Activated T-cell treated with anti-CD3 and anti-CD28 coated beads for 4 hours (primary cell): ENCODE results near the gene MRM2.
A peak's percentile ranks its signal among the peaks of the same experiment; 100 is the strongest.

Experiments
- DNase-seq: peaks from one replicate; pipeline ENCODE4 v3.0.0-alpha.2; 2020

MRM2 gene

GRCh38 chr7:2245883-2246675 lies 4.1 kb upstream of the MRM2 start:
- no peak for DNase-seq

GRCh38 chr7:2244404-2244995 lies 2.5 kb upstream of the MRM2 start:
- no peak for DNase-seq

- DNase-seq: no peak
These were observed 1.5 kb upstream of the MRM2 start for GRCh38 chr7:2243458-2243857.

GRCh38 chr7:2242541-2243429 lies 780 bp upstream of the MRM2 start:
- peak; percentile 5 for DNase-seq

GRCh38 chr7:2239242-2239641 lies 2.8 kb downstream of the MRM2 start:
- DNase-seq: no peak

DNA sequence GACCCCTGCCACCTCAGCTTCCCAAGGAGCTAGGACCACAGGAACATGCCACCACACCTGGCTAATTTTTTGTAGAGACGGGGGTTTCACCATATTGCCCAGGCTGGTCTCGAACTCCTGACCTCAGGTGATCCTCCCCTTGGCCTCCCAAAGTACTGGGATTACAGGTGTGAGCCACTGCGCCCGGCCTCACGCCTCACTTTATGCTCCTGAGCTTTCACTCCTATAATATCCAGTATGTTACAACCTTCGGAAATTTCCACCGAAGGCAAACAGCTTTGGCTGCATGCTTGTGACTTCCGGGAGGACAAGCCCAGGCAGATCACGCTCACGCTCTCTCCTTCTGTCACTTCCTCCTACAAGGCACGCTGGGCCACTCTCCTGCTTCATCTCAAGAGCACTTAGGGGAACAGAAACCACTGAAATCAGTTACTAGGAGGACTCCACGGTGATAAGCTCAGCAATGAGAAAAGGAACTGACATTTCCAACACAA lies 4.8 kb downstream of the MRM2 start:
- no peak for DNase-seq

- no peak for DNase-seq
These were observed 8.1 kb downstream of the MRM2 start for GRCh38 chr7:2233926-2234325.

DNA sequence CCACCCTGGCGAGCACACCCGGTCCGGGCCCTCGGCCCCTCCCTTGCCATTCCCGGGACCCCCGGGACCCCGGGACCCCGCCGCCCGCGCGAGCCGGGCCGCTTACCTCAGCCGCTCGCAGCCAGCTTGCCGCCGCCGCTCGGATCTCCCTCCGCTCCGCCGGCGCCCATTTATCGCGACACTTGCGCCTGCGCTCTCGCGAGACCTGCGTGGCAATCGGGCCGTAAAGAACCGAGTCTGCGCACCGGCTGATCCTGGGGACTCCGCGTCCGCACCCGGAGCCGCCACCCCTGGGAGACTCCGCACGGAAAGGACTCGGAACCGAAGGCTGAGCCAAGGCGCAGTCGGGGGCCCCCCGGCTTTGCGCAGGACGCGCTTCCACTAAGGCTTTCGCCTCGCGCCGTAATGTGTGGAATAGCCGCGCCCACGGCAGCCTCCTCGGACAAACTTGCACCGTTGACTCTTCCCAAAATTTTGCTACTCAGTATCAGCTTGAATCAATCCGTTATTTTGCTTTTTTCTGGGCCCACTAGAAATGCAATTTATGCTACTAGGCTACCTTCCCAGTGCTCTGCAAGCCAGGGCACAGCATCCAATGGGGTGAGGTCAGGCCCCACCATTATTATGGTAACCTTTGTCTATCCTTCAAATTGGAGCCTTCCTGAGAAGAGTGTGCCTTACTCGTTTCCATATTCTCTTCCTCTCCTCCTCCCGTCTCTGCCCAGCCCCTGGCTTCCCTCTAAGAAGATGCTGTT lies 9.1 kb downstream of the MRM2 start, which contains the start of gene MAD1L1:
TSS of gene MAD1L1 (minus strand) at position 180 of the 755 bp plus-strand sequence. CDS start 2,812 bp downstream, outside the sequence.
- peak; percentile 81 for DNase-seq

DNA sequence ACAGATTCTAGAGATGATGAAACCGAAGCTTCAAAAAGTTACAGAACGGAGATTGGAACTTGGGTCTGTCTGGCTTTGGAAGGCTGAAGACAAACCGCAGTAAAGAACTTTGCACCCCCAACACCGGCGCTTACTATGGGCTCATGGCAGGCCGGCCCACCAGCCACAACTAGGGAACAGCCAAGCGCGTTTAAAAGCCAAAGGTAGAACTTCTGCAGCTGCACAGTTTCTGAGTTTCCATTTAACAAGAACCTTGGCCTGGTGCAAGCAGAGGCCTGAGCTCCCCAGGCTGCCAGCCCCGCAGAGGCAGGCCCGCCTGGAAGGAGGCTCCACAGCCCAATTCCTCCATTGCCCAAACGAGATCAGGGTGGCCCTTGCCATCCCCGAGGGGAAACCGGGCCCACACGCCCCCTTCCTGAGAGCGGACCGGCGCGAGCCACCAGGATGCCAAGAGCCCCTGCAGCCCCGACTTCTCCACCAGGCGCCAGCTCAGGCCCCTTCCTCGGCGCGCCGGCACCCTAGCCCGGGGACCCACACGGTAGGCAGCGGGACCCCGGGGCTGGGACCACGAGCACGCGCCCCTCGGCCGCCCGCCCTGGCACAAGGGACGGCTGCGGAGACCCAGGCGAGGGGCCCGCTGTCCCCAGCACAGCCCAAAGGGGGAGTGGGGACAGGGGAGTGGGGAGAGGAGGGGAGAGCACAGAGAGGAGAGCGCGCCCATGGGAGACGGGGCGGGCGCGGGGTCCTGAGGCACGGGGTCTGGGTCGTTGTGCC lies 9.8 kb downstream of the MRM2 start:
- DNase-seq: no peak

GRCh38 chr7:2230882-2231281 lies 11.1 kb downstream of the MRM2 start:
- DNase-seq: no peak

DNA sequence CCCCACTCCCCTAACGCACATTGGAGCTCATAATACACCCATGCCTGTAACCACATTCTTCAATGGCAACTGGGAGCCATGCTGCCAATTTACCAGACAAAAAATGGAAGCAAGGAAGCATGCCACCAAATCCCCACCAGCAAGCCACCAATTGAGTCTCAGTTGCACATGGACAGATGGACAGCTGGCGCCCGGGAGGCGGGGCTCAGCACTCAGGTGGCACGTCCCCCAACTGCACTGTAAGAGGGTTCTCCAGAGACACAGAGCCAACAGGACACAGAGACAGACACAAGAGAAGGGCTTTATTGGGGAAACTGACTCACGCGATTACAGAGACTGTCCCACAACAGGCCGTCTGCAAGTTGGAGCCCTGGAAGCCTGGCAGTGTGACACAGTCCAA lies 11.8 kb downstream of the MRM2 start:
- no peak for DNase-seq

- DNase-seq: no peak
These were observed 12.5 kb downstream of the MRM2 start for GRCh38 chr7:2229467-2229866.

GRCh38 chr7:2228921-2229320 lies 13.1 kb downstream of the MRM2 start:
- no peak for DNase-seq

- DNase-seq: no peak
These were observed 14.3 kb downstream of the MRM2 start for GRCh38 chr7:2227699-2228098.

DNA sequence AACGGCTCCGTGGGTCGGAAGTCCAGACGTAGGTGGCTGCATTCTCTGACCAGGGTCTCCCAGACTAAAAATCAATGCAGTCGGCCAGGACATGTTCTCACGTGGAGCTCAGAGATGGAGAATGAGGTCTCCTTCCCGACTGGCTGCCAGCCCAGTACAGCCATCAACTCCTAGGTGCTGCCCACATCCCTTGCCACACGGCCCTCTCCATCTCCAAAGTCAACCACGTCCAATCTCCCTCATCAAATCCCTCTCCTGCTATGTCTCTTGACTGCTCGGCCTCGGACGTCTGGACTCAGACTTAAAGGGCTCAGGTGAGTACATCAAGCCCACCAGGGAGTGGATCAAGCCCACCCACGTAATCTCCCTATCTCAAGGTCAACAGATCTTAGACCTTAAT lies 16.2 kb downstream of the MRM2 start:
- DNase-seq: no peak

DNA sequence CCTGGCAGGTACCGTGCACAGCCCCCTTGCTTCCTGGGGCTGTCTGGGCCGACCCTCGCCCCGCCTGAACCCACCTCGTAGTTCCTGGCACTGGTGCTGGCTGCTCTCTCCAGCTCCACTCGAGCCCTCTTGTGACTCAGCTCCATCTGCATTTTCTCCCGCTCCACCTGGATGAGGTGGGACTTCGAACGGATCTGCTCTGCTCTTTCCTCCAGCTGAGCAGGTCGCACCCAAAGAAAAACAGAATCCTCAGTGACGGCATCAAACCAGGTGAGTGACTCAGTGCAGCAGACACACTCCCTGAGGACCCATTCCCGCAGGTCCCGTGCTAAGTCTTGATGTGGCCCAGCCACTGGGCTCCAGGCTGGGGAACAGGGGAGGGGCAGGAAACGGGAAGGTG lies 16.7 kb downstream of the MRM2 start:
- DNase-seq: no peak

- DNase-seq: no peak
These were observed 17.1 kb downstream of the MRM2 start for GRCh38 chr7:2224934-2225333.

- no peak for DNase-seq
These were observed 17.5 kb downstream of the MRM2 start for GRCh38 chr7:2224491-2224928.

DNA sequence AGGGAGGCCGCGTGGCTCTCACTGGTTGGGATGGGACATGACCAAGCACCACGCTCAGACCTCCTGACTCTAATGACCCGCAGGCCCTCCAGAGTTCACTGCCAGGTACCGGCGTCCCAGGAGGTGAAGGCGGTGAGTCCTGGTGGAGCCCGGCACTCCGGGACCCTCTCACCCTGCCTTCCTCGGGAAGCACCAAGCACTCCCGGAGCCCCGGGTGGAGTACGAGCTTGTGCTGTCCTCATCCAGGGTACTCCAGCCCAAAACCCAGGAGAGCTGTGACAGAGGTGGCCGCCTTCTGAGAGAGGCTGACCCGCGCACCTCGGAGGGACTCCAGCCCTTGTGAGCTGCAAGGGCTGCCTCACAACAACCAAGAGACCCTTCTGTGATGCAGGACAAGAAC lies 18.7 kb downstream of the MRM2 start:
- DNase-seq: no peak

DNA sequence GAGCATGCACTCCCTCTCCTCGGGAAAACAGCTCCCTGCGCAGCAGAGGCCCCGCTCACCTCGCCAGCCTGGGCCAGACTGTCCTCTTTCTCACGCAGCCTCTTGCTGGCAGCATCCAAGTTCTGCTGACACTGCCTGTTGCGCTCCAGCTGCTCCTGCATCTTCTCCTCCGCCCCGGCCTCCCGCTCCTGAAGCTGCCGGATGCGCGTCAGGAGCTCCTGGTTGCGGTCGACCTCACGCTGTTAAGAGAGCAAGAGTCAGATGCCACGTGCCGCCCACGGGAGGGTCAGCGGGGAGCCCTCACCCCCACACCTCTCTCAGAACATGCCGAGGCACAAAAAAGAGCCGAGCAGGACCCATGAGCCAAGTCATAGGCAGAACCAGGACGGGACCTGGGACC lies 19.5 kb downstream of the MRM2 start:
- DNase-seq: no peak

GRCh38 chr7:2220954-2221353 lies 21.1 kb downstream of the MRM2 start:
- DNase-seq: no peak

DNA sequence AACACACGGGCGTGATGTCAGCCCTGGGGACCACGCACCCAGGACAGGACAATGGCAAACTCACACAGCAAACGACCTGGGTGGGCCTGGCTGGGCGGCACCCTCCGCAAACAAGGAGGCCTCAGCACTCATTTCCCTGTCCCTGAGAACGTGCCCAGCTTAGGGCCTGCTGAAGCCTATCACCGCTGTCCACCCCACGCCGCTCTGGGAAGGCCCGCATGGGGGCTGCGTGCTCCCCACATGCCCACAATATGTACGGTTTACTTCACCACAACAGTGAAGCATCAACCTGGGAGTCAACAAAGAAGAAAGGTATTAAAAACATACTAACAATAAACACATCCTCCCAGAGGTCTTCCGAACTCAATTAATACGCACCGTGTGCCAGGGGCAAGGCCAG lies 21.5 kb downstream of the MRM2 start:
- DNase-seq: no peak
